GM23338 (cell line): ENCODE data around the gene SH3BGR.

Source experiments
- CTCF ChIP-seq, 2 experiments: fragments of 200-600 bp in 1 of 2; sonication (generic) in 1 of 2; conservative IDR thresholded peaks; 2 replicates each; pipeline versions ENCODE4 v1.5.1 to v1.6.1; 2016 to 2017; ENCODE audit warnings: antibody characterized with exemption in 2 of 2, low read depth in 2 of 2, mild to moderate bottlenecking in 2 of 2, moderate library complexity in 1 of 2
- REST ChIP-seq: IDR thresholded peaks from one replicate; pipeline ENCODE4 v1.6.1; 2018; ENCODE audit warnings: antibody characterized with exemption; ENCODE audit not compliant: unreplicated experiment

- TF ChIP-seq CTCF (conservative IDR thresholded peaks at IDR 0.05; ENCODE audit: low read depth in 2 of 2) = no peak
- TF ChIP-seq REST = no peak
Observed at GRCh38 chr21:39531840-39532239, 80.1 kb downstream of the SH3BGR start.
